Endothelial cell of umbilical vein (primary cell): Measurements from ENCODE around the gene B3GNT7. TPM values are rescaled to one million over a fixed set of nuclear protein-coding genes. Genes with fewer than 3 reads are reported as not detected.

Source experiments
- BruUV-seq: library from RNA; stranded (reverse); fragments of 400-500 nt; replicated peaks from 2 replicates; lab custom pipeline; 2021; lab: Mats Ljungman, UMichigan
- CTCF ChIA-PET: fragments of 300-600, 350-600 bp; sonication (Branson Sonifier 250); formaldehyde crosslinking; loops from one replicate; lab custom pipeline; 2021; ENCODE audit warnings: antibody characterized with exemption, inconsistent platforms; lab: Charles Lee
- POLR2A ChIA-PET: fragments of 300-600, 350-600 bp; sonication (Branson Sonifier 250); formaldehyde crosslinking; loops from one replicate; lab custom pipeline; 2021; ENCODE audit warnings: antibody characterized with exemption, inconsistent platforms; lab: Charles Lee
- DNase-seq: peaks from one replicate; pipeline ENCODE4 v3.0.0-alpha.2; 2011; ENCODE audit warnings: low read depth, low spot score
- FAIRE-seq: peaks from 2 replicates; lab custom pipeline; 2011; peaks lifted over from hg19 to GRCh38; lab: Jason Lieb, UNC
- H2AFZ ChIP-seq: 2 replicates; pipeline ENCODE4 v1.6.0; 2012; ENCODE audit warnings: low read depth, low read length, control low read depth, inconsistent platforms
- H3K27ac ChIP-seq: 2 replicates; pipeline ENCODE4 v1.5.1; 2011; ENCODE audit warnings: low read depth, mild to moderate bottlenecking, control low read depth, low read length, moderate library complexity; ENCODE audit not compliant: insufficient read depth
- H3K27me3 ChIP-seq, 2 experiments: 2 replicates each; pipeline versions ENCODE4 v1.6.0 to v1.6.1; 2011; ENCODE audit warnings: low read length in 2 of 2, mixed read lengths in 1 of 2; ENCODE audit not compliant: control insufficient read depth in 2 of 2, insufficient read depth in 2 of 2
- H3K36me3 ChIP-seq, 2 experiments: 2 replicates in 1 of 2; 3 replicates in 1 of 2; pipeline ENCODE4 v1.5.1; 2011; ENCODE audit warnings: low read length in 2 of 2, mild to moderate bottlenecking in 1 of 2, moderate library complexity in 1 of 2; ENCODE audit not compliant: control insufficient read depth in 2 of 2, insufficient read depth in 2 of 2; ENCODE audit errors: extremely low read depth in 1 of 2
- H3K4me1 ChIP-seq: 3 replicates; pipeline ENCODE4 v1.5.1; 2011; ENCODE audit warnings: mild to moderate bottlenecking, low read length; ENCODE audit not compliant: control insufficient read depth, insufficient read depth; ENCODE audit errors: extremely low read depth
- H3K4me2 ChIP-seq: 2 replicates; pipeline ENCODE4 v1.6.1; 2011; ENCODE audit warnings: low read length, control low read depth, mixed read lengths; ENCODE audit not compliant: insufficient read depth
- H3K4me3 ChIP-seq, 3 experiments: fragments of 200-600 bp in 1 of 3; sonication (generic), shearing (Covaris generic) in 1 of 3; replicated peaks in 1 of 3; 2 replicates each; pipeline ENCODE4 v1.5.1; 2011 to 2016; ENCODE audit warnings: control low read depth in 3 of 3, low read length in 3 of 3, mild to moderate bottlenecking in 2 of 3, inconsistent platforms in 1 of 3, low read depth in 1 of 3, moderate library complexity in 1 of 3; ENCODE audit not compliant: insufficient read depth in 1 of 3
- H3K79me2 ChIP-seq: 2 replicates; pipeline ENCODE4 v1.6.0; 2012; ENCODE audit warnings: low read length, inconsistent platforms; ENCODE audit not compliant: control insufficient read depth, insufficient read depth
- H3K9ac ChIP-seq: replicated peaks from 2 replicates; pipeline ENCODE3; 2011; ENCODE audit warnings: low read length, control low read depth; ENCODE audit not compliant: insufficient read depth; ENCODE audit errors: extremely low read depth
- H3K9me1 ChIP-seq: replicated peaks from 3 replicates; pipeline ENCODE4 v1.6.0; 2011; ENCODE audit warnings: mild to moderate bottlenecking, low read length; ENCODE audit not compliant: control insufficient read depth, insufficient read depth; ENCODE audit errors: extremely low read depth
- H3K9me3 ChIP-seq: replicated peaks from 2 replicates; pipeline ENCODE4 v1.5.1; 2012; ENCODE audit warnings: low read length, inconsistent platforms; ENCODE audit not compliant: control insufficient read depth, insufficient read depth
- H4K20me1 ChIP-seq: replicated peaks from 2 replicates; pipeline ENCODE3; 2011; ENCODE audit warnings: mild to moderate bottlenecking, low read length; ENCODE audit not compliant: control insufficient read depth, insufficient read depth; ENCODE audit errors: extremely low read depth
- CTCF ChIP-seq, 2 donors: IDR thresholded peaks; 1 replicate in 1 of 2; 2 replicates in 1 of 2; pipeline ENCODE4 v1.5.1; 2011; ENCODE audit warnings: low read length in 2 of 2, mild to moderate bottlenecking in 2 of 2, moderate library complexity in 2 of 2, control low read depth in 1 of 2, inconsistent platforms in 1 of 2, low read depth in 1 of 2; ENCODE audit not compliant: insufficient read depth in 1 of 2; ENCODE audit errors: extremely low read depth in 1 of 2
- EZH2 ChIP-seq: IDR thresholded peaks from 2 replicates; pipeline ENCODE4 v1.6.1; 2012; ENCODE audit warnings: borderline replicate concordance, low read depth, mild to moderate bottlenecking, moderate library complexity, low read length, inconsistent platforms; ENCODE audit not compliant: severe bottlenecking
- FOS ChIP-seq: IDR thresholded peaks from 2 replicates; pipeline ENCODE4 v1.6.1; 2011; ENCODE audit warnings: mild to moderate bottlenecking, low read length, moderate library complexity, borderline replicate concordance; ENCODE audit not compliant: insufficient read depth
- GATA2 ChIP-seq: IDR thresholded peaks from 2 replicates; pipeline ENCODE4 v1.7.0; 2011; ENCODE audit warnings: low read depth, mild to moderate bottlenecking, moderate library complexity, mixed read lengths, low read length; ENCODE audit not compliant: insufficient read length, insufficient read depth
- JUN ChIP-seq: IDR thresholded peaks from 2 replicates; pipeline ENCODE4 v1.6.1; 2011; ENCODE audit warnings: borderline replicate concordance, low read depth; ENCODE audit not compliant: insufficient read length, insufficient read depth
- MYC ChIP-seq: IDR thresholded peaks from one replicate; pipeline ENCODE4 v1.6.1; 2011; ENCODE audit warnings: mild to moderate bottlenecking, low read depth, low read length
- POLR2A ChIP-seq: IDR thresholded peaks from 2 replicates; pipeline ENCODE4 v1.6.1; 2012; ENCODE audit warnings: low read depth, mild to moderate bottlenecking, control low read depth, low read length
- POLR2AphosphoS5 ChIP-seq: IDR thresholded peaks from 2 replicates; pipeline ENCODE4 v1.6.1; 2012; ENCODE audit warnings: low read depth, mild to moderate bottlenecking, control low read depth, low read length, moderate library complexity; ENCODE audit not compliant: insufficient read depth
- dilution Hi-C: fragments of 300-500 bp; cut with MboI; formaldehyde crosslinking; loops from one replicate; pipeline ENCODE4 v1.15.0; 2019; ENCODE audit warnings: low sequenced_read_pairs; ENCODE audit not compliant: extremely low pct_ligation_motif_present
- intact Hi-C: fragments of 100-400 bp; cut with micrococcal nuclease; formaldehyde crosslinking; loops from one replicate; pipeline ENCODE4 v1.10.0; 2022
- polyA plus RNA-seq, 4 experiments: library from polyadenylated mRNA; depleted of rRNA in 3 of 4; stranded (reverse) in 3 of 4; unstranded in 1 of 4; fragments of >200 nt; gene quantifications; 2 replicates each; pipeline versions ENCODE4 v1.2.1 to v1.2.3, GENCODE V29; 2011 to 2012; ENCODE audit warnings: missing spikeins in 1 of 4
- total RNA-seq: library from RNA; stranded (reverse); gene quantifications from 2 replicates; pipeline ENCODE4 v1.2.3, GENCODE V29; 2021
- TF ChIP-seq, protein P1 (sequence below): IDR thresholded peaks from 2 replicates; pipeline ENCODE4 v1.6.1; 2011; ENCODE audit not compliant: insufficient read depth, insufficient read length

B3GNT7 gene
- total and polyA plus RNA-seq, 2 donors (not counting 3 experiments of a cell fraction or from before 2014, with no cell fraction given) = 0.39 to 1.2 TPM

DNA sequence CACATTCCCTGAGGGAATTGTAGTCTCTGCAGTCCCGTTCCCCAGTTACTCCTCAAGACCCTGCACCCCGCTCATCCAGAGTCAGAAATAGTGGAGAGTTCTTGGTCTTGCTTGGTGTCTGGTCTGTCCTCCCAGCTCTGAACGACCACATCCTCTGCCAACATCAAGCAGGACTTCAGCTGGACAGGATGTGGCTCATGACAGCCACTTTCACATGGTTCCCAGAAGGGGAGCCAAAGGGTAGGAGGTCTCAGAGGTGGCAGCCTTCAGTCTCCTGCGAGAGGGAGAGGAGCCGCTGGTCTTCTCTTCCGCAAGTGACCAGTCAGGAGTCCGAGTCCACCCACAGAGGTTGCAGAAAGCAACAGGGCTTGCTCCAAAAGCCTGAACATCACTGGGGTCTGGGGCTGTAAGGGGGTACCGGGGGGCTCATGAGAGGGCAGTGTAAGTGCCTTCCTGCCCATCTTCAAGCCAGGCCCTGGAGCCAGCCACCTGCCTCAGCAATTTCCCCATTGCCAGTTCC lies 29.8 kb downstream of the B3GNT7 start:
- Histone ChIP-seq H3K4me2 (no peak overlapping the region), H3K79me2 (no peaks in the 10 kb centered on the region), H4K20me1 (no peaks in the 10 kb centered on the region), H3K4me1 (no peaks in the 10 kb centered on the region), H3K4me3 (no peak overlapping the region), H3K27me3 (peaks cover 2 to 3% of the 10 kb centered on the region in 2 experiments), H3K9me1 (no peaks in the 10 kb centered on the region), H3K27ac (no peak overlapping the region), H2AFZ (no peak overlapping the region), H3K36me3 (no peaks in the 10 kb centered on the region), H3K9ac (no peak overlapping the region), H3K9me3 (no peaks in the 10 kb centered on the region)
- FAIRE-seq = no peak
- BruUV-seq = no TSS peak
- POLR2A ChIA-PET = no interaction called here
- no peak for TF ChIP-seq CTCF (IDR thresholded peaks at IDR 0.05; ENCODE audit: extremely low read depth in 1 of 2, insufficient read depth in 1 of 2, low read depth in 1 of 2, low read length in 2 of 2)
- no peak for TF ChIP-seq POLR2AphosphoS5
- TF ChIP-seq POLR2A = no peak
- TF ChIP-seq EZH2 = no peak
- TF ChIP-seq, protein P1, sequence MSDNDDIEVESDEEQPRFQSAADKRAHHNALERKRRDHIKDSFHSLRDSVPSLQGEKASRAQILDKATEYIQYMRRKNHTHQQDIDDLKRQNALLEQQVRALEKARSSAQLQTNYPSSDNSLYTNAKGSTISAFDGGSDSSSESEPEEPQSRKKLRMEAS = no peak
- no peak for TF ChIP-seq FOS
- no peak for TF ChIP-seq JUN
- no peak for TF ChIP-seq GATA2
- no peak for TF ChIP-seq MYC
- no peak for DNase-seq
- intact Hi-C loops (no loop called here), dilution Hi-C loops (no loop called here)
- CTCF ChIA-PET = interaction anchor here (0.9 to 1.4 kb wide), 3 partner anchors 27 to 198 kb away, joined by 3 to 6 read pairs (median 3); no protein-coding TSS in a partner anchor
